HG02588 (cell line): ENCODE data around the gene VEZF1.

Source experiments
- ATAC-seq: cut with Tn5 transposase; IDR thresholded peaks from one replicate; pipeline ENCODE4 v1.9.1; 2021; ENCODE audit warnings: mild to moderate bottlenecking, moderate library complexity; ENCODE audit not compliant: unreplicated experiment

The VEZF1 gene

DNA sequence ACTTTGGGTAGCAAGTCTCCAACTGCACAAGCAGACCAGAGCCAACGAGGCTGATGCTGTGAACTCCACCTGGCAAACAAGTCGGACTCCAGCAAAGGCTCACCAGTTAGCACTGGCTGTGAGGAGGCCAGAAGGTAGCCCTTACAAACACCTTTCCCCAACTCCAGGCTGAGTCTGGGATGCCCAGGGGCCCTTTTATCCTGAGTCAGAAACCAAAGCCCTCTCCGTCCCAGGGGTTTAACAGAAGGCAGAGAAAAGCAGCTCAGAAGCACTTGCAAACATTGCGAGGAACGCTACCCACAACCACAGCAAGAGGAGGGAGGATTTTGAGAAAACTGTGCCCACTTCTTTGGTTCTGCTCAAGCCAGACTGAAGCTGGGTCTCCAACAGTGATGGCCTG is 57.8 kb downstream of the VEZF1 start:
- ATAC-seq, result no peak

- no peak for ATAC-seq
Measured at GRCh38 chr17:57929386-57929785, 58.7 kb downstream of the VEZF1 start.

GRCh38 chr17:57928928-57929327 is 59.1 kb downstream of the VEZF1 start:
- no peak for ATAC-seq

GRCh38 chr17:57927048-57927723 is 60.9 kb downstream of the VEZF1 start:
- no peak for ATAC-seq

GRCh38 chr17:57926723-57927047 is 61.4 kb downstream of the VEZF1 start:
- ATAC-seq, result no peak

GRCh38 chr17:57925361-57925990 is 62.6 kb downstream of the VEZF1 start:
- ATAC-seq, result no peak

DNA sequence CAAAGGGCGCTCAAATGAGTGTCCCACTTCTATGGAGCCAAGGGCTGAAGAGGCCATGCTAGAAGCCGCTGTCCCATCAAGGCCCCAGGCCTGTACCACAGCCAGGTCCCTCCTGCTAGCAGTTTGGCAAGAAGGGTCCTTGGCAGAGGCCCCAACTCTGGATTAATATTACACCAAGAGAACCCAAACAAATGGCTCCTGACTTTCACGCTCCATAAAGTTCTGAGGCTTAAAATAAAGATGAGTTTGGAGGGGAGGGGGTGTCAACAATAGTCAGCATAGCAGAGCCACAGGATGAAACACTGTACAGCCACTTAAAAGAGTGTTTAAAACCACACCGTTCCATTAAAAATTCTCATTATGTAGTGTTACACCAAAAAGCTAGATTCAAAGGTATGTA is 63.4 kb downstream of the VEZF1 start:
- ATAC-seq, result no peak
